Stimulated activated CD8-positive, alpha-beta memory T cell treated with anti-CD3 and anti-CD28 coated beads, Interleukin-4, amount 100 ng/mL, for 48 hours (primary cell): ENCODE data around the gene GPX7.

ENCODE experiments used
- DNase-seq: peaks from one replicate; pipeline ENCODE4 v3.0.0-alpha.2; 2020

GPX7 gene

DNA sequence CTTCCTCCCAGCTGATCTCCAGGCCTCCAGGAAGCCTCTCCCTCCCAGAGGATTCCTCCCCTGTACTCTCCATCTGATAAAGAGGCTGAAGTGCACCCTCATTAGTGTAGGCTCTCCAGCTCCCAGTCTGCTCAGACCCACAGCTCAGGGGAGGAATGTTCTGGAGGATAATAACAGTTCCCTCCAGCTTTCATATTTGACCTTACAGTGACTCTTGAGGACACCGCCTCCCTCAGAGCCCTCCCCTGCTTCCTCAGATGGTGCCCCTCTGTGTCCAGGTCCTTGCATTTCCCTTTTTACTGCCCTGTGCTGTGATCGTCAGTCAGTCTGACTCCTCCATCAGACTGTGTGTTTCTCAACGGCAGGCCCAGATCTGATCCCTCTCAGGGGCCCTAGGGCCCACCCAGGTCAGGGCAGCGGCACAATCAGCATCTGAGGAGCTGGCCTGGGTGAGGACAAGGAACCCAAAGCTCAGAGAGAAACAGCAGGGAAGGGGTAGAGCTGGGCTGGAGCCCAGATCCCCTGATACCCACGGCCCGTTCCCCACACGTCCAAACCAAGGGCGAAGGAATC is 29.7 kb downstream of the GPX7 start:
- no peak for DNase-seq

DNA sequence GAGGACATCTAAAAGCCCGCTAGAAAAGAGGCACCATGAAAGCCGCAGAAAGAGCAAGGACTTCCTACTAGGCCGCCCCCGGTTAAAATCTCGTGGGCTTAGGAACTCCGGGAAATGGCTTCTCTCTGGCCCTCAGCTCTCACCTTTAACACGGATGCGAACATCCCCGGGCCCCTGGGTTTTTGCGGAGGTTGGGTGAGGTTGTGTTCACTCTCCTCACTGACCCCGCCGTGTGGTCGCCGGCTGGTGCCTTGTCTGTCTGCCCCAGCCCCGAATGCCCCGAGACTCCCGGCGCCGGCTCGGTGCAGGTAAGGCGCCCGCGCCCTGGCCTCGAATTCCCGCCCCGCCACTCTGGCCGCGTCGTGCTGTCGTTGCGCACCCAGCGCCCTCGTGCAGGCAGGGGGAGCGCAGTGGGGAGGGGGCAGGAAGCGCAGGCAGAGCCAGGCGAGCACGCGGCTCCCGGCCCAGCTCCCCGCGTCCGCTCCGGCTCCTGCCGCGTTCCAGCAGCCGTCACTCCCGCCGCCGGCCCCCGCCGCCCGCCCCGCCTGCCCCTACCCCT is 30.6 kb downstream of the GPX7 start, which contains the start of gene SHISAL2A:
Gene SHISAL2A, plus strand, starts transcription at position 437 of the 559 bp plus-strand sequence. CDS start 326 bp downstream, outside the sequence.
- peak; percentile 63 for DNase-seq

DNA sequence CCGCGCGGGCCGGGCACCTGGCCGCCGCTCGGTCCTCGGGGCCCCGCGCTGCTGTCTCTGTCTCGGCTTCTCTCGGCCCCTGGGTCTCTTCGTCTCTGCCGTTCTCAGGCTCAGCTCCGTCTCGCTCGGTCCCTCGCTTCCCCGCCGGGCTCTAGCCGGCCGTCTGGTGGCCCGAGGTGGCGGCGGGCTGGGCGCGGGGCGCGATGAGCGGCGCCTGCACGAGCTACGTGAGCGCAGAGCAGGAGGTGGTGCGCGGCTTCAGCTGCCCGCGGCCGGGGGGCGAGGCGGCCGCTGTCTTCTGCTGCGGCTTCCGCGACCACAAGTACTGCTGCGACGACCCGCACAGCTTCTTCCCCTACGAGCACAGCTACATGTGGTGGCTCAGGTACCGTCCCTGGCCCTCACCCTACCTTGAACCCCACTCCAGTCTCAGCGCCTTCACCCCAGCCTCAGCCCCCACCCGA is 31.2 kb downstream of the GPX7 start:
- peak; percentile 44 for DNase-seq

DNA sequence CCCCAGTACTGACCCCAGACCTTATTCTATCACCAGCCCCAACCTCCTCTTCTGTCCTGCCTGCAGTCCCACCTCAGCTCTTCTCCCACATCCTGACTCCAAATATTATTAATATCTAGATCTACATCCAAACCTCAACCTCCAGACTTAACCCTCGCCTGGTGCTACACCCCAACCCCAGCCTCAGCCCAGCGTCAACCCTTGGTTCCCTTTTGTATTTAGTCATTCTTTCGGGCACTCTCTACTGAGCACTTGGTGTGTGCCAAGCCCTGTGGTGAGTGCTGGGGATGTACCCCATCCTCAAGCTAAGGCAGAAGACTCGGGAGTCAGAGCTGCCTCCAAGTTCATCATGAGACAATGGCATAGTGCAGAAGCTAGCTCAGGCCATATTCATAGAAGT is 31.9 kb downstream of the GPX7 start:
- peak; percentile 47 for DNase-seq

DNA sequence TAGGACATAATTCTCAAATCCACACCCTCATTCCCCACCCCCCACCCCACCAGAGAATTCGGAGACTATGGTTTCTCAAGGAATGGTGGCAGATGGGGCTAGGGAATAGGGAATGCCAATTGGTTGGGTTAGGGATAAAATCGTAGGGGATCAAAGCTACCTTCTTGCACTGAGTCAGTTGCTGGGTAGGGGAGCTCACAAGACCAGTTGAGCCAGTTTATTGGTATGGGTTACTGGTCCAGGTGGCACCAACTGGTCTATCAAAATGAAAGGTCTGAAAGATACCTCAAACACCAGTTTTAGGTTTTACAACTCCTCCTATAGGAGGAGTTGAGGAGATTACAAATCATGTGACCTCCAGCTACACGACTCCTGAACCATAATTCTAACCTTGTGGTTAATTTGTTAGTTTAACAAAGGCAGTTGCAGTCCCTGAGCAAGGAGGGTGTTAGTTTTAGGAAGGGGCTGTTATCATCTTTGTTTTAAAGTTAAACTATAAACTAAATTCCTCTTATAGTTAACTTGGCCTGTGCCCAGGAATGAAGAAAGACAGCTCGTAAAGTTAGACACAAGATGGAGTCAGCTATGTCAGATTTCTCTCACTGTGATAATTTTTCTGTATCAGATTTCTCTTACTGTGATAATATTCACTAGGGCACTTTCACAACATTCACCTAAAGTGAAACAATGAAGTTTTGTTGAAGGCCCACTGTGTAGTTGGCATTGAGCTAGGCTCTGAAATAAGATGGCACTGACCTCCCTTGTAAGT is 33.3 kb downstream of the GPX7 start:
- DNase-seq: no peak

DNA sequence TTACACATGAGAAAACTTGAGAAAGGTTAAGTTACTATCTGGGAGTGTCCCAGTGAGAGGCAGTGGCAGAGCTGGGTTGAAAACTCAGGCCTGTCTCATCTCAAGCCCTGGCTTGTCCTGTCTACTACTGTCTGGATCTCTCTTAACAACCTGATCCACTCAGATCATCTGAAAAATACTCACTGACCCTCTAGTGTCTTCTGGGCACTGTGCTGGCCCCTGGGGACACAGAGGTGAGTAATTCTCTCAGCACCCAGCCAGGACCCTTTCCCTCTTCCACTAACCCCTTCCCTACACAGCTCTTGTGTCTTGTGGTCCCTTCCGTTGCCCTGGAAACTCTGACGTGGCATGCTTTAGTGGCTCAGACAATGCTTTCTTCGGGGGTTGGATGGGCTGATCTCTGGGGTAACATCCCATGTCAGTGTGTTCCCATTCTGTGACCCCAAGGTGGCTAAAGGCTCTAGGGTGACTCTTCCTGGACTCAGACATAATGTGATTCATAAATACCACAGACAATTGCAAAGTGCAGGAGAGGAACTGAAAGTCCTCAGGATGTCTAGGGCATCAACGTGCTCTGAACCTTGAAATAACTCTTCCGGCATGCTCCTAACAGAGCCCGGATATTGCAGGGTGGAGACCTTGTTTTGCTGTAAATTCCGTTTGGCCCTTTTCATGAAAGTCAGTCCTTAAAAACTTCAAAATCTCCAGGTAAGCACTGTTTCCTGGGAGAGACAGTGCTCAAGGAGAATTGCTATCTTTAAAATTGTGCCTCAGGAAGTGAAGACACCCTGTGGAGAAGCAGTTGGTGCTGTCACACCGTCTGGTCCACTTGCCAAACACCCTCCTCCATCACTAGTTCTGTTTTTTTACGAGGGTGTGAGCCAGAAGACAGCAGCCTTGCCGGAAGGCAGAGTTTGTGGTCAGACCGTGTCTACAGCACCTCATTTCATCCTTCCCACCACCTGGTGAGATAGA is 34.8 kb downstream of the GPX7 start:
- peak; percentile 78 for DNase-seq

DNA sequence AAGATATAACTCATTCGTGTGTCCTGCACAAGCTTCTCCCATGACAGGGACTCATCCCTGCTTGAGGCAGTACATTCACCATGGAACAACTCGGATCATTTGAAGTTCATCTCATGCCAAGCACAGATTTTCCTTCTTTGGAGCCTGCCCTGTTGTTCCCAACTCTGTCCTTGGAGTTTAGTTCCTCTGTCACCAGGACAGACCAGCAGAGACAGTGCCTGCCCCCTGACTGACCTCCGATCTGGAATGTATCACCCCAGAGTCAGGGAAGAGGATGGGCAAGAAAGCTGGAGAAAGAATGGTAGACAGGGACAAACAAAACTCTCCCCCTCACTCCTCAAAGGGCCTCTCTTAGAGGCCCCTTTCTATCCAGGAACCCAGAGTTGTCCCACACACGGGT is 35.8 kb downstream of the GPX7 start:
- no peak for DNase-seq

GRCh38 chr1:52640697-52641096 is 38.5 kb downstream of the GPX7 start:
- DNase-seq: no peak

DNA sequence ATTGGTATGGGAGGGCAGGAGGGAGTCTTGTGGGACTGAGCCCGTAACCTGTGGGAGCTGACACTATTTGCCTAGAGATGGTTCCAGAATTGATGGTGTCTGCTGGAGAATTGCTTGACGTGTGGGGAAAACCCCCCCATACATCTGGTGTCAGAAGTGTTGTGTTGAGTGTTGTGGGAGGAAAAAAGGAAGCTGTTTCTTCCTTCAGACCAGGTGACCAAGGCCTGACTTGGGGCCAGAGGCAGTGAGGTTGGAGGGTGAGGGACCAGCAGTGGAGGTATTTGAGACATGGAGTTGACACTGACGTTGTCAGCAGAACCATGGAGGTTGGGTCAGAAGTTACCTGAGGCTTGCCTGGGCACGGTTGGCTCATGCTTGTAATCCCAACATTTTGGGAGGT is 39.1 kb downstream of the GPX7 start:
- no peak for DNase-seq

GRCh38 chr1:52645261-52645660 is 43.1 kb downstream of the GPX7 start:
- DNase-seq: no peak

GRCh38 chr1:52651904-52652303 is 49.7 kb downstream of the GPX7 start:
- DNase-seq: no peak

DNA sequence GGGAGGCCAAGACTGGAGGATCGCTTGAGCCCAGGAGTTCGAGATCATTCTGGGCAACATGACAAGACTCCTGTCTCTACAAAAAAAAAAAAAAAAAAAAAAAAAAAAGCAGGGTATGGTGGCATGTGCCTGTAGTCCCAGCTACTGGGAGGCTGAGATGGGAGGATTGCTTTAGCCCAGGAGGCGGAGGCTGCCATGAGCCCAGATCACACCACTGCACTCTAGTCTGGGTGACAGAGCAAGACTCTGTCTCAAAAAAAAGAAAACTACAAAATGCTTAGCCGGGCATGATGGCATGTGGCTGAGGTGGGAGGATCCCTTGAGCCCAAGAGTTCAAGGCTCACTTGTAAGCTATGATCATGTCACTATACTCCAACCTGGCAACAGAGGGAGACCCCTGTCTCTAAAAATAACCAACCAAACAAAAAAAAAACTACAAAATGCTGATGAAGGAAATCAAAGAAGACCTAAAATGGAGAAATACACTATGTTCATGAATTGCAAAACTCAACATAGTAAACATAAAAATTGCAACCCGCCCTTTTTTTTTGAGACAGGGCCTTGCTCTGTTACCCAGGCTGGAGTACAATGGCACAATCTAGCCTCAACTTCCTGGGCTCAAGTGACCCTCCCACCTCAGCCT is 51.2 kb downstream of the GPX7 start:
- no peak for DNase-seq

- DNase-seq: no peak
These were observed 51.9 kb downstream of the GPX7 start for GRCh38 chr1:52654063-52654462.

- DNase-seq: no peak
These were observed 55.5 kb downstream of the GPX7 start for GRCh38 chr1:52657702-52658101.
